ENCODE results near the gene PFDN5.
"Not testable (repeated sequence)": the region's sequence is repeated elsewhere in the genome, so short reads cannot be mapped to it uniquely, and the experiment has no call there.

The PFDN5 gene

DNA sequence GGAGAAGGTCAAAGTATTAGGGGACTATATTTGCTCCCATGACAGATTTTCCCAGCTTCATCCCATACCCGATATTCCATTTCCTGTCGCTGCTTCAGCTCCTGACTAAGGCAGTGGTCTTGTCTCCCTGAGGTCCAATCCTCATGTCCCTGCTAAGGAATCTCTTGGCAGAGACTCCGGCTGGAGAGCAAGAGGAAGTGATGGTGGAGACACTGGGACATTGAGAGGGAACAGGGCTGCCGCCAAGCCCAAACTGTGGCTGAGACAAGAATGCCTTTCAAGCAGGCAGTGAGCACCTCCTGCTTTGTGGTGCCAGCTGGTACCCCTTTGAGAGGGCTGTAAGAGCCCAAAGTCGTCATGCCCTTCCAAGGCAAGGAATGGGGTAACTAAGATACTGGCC, 35.3 kb downstream of the PFDN5 start:
- DNase-seq, result no peak

DNA sequence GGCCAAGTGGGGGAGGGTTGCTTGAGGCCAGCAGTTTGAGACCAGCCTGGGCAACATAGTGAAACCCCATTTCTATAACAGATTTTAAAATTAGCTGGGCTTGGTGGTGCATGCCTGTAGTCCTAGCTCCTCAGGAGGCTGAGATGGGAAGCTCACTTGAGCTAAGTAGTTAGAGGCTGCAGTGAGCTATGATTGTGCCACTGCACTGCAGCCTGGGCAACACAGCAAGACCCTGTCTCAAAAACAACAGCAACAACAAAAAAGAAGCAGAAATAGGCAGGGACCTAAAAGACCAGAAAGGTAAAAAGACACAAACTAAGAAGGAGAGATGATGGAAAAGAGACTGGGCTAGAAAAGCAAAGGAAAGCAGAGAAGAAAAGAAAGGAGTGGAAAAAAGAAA, 37.0 kb downstream of the PFDN5 start:
- DNase-seq, result not testable (repeated sequence)

DNA sequence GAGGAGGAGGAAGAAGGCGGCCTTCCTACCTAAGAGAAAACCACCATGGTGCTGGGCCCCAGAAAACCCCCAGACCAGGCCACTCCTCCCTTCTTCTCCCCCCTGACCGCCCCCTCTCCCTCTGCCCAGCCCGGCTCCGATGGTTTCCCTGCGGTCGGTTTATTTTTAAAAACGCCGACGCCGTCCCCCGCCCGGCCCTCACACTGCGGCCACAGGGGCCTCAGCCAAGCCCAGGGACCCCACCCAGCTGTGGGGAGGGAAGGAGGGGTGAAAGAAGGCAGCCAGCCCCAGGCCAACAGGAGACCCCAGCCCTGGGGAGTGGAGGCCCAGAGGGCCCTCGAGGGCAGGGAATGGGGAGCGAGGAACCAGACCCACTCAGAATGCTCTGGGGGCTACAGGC, 37.4 kb downstream of the PFDN5 start:
- DNase-seq, result no peak

DNA sequence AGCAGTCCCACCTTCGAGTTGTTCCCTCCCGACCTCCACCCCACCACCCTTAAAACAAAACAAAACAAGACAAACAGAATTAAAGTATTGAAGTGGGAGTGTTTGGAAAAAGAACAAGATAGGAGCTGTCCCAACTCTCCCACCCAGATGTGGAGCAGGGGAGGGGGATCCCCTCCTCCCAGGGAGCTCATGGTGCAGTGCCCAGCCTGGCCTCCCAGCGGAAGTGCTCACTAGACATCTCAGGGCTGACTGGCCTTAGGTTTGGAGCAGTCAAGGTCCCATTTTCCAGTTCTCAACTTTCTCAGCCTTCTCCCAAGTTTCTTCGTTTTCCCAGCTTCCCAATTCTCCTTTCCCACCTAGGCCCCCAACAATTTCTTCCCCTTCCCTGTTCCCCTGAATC, 37.9 kb downstream of the PFDN5 start:
- no peak for DNase-seq

DNA sequence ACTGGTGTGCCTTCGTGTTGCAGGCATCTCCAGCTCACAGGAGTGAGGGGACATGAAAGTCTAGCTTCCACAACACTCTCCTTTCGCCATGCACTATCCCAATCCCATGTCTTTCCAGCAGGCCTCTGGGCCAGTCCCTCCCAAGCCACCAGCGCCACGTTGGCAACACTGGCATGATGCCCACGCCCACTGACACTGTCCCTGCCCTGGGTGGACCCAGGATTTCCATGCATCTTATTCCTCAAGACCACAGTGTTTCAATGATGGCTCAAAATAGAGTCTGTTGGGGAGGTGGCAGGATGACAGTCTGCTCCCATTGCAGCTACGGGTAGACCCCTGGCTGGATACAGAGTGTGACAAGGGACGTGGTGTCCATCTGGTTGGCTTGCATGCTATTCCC, 38.5 kb downstream of the PFDN5 start:
- no peak for DNase-seq

DNA sequence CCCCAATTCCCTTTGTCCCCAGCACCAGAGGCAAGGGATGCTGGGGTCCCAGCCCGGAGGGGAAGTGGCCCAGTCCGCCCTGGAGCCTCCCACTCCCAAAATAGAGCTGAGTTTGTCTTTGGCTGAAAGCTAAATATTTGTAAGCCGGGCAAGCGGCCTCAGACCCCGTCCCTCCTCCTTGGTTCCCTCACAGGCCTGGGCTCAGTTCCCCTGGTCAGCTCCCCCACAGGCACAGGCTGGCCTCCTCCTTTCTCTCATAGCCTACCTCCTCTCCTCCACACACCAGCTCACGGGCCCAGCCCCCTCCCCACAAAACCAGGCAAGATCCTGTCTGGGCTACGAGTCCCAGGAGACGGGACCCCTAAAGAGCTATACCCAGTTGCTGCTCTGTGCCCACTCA, 39.5 kb downstream of the PFDN5 start:
- DNase-seq, result no peak

DNA sequence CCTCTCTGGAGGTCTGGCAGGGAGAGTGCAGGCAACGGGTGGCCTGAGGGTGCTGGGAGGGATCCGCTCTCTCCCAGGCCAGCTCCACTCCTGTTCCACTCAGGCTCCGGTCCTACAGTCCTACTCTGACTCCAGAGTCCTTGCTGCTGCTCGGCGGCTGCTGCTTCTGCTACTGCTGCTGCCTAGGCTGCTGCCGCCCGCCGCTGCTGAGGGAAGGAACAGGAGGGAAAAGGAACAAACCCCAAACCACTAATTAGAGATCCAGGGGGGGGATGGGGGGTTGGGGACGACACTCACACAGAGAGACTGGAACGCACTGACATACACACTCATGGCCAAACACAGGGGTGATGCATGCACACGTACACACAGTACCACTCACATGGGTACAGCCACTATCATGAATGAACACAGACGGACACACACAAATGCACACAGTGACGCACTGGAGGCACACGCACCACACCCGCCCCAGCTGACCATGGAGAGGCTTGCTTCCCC, 40.9 kb downstream of the PFDN5 start, which contains the start of gene SP7:
SP7 (minus strand) TSS at position 174 of the 501 bp plus-strand sequence. CDS start 708 bp downstream, outside the sequence.
- DNase-seq, result no peak

DNA sequence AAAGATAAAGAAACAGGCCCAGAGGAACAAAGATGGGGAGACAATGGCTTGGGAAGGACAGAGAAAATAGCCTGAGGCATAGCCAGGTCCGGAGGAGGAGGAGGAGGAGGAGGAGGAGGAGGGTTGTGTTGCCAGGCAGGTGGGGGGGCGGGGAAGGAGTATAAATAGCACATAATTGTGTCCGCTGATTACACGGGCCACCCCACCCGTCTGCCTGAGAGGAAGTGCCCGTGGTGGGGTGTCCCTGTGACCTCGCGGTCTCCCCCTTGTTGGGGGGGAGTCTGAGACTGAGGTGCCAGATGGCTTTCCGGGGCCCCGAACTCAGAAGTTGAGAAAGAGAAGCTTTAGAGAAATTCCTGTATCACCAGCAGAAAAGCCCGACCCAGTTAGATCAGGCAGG, 42.7 kb downstream of the PFDN5 start:
- DNase-seq, result no peak

DNA sequence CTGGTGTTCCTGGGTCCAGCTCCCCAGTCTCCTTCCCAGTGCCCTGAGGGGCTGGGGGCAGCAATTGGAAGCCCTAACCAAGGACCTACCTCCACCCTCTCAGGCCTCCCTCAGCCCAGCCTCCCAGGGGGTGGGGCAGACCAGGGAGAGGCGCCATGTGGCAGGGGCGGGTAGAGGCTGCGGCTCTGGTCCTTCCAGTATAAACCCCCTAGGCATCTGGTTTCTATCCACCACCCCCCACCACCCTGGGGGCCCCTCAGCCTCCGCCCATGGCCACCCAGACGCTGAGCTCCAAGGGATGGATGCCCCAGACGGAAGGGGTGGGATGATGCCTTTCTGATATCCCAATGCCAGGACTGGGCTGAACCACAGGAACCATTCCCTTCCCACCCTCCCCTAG, 43.6 kb downstream of the PFDN5 start:
- no peak for DNase-seq

DNA sequence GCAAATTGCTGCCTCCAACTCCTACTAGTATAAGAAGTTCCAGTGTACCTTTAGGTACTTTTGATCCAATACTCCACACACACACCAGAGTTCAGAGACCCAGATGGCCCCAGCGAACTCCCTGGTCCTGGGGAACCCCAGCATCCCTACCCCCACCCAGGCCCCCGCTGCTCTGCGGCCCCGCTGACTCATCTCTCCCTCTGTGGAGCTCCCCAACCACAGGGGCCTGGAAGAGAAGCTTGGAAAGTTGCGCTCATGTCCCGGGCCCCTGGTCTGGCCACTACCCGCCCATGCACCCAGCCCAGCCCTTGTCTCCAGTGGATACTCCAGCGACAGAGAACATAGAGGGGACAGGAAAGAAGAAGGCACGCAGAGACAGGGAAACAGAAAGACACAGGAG, 45.1 kb downstream of the PFDN5 start:
- no peak for DNase-seq

DNA sequence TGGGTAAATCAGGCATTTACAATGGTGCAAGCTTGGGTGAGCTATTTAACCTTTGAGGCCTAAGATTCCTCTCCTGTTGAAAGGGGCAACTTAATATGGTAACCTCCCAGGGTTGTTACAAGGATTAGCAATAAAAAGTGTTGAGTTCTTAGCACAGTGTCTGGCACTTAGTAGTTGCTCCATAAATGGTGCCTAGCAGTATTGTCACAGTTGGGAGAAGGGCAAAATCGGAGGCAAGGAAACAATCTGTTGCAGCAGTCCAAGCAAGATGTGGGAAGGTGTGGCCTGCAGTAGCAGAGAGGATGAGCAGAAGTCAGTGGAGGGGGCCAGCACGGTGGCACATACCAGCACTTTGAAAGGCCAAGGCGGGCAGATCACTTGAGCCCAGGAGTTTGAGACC, 48.1 kb downstream of the PFDN5 start:
- DNase-seq, result no peak

DNA sequence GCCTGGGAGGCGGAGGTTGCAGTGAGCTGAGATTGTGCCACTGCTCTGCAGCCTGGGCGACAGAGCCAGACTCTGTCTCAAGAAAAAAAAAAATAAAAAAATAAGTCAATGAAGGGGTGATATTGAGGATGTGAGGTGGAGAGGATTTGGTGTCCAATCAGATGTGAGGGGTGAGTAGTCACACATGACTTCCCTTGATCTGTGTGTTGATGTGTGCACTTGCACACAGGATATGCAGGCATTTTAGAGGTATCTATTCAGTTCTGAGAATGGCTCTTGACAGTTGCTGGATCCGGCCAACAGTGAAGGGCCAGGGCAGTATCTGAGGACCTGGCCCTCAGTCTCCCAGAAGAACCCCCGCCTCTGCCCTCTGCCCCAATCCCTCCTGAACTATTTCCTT, 48.6 kb downstream of the PFDN5 start:
- DNase-seq, result no peak

DNA sequence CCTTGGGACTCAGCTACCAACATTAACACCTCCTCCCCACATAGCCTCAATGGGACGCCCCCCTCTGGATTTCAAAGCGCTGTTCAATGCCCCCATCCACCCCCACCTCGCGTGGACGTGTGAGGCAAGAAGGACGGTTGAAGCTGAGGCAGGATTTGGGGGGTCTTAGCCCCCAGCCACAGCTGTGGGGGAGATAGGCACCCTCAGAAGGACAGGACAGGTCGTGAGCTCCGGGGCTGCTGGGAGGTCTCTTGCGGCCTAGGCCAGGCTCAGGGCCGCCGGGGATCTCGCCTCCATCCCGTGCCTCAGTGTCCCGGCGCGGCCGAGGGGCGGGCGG, 49.1 kb downstream of the PFDN5 start:
- DNase-seq, result no peak

DNA sequence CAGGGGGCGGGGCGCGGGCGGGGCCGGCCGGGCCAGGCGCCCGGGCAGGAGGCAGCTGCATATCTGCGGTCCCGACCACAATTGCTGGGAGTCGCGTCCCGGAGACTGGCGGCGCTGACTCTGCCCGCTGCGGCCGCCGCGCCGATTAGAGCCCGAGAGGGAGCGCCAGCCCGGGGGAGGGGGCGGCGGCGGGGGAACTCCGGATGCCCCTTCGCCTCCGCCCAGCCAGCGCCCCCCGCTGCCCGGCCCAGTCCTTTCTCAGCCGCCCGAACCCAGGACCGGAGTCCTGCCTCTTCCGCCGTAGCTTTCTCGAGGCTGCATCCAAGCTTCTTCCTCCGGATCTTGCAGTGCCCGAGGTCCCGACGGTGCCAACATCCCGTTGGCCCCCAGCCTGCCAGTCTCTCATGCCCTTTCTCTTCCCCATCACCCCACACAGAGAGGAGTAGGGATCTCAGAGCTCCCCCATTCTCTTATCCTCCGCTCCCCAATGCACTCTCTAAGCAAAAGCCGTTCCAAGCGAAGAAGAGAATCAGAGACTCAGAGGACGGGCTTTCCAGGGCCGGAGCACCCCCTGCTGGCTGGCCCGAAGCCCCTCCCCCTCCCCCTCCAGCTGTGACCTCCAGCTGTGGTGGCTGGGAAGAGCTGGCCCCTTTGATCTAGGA, 49.6 kb downstream of the PFDN5 start:
- peak; percentile 35 for DNase-seq

DNA sequence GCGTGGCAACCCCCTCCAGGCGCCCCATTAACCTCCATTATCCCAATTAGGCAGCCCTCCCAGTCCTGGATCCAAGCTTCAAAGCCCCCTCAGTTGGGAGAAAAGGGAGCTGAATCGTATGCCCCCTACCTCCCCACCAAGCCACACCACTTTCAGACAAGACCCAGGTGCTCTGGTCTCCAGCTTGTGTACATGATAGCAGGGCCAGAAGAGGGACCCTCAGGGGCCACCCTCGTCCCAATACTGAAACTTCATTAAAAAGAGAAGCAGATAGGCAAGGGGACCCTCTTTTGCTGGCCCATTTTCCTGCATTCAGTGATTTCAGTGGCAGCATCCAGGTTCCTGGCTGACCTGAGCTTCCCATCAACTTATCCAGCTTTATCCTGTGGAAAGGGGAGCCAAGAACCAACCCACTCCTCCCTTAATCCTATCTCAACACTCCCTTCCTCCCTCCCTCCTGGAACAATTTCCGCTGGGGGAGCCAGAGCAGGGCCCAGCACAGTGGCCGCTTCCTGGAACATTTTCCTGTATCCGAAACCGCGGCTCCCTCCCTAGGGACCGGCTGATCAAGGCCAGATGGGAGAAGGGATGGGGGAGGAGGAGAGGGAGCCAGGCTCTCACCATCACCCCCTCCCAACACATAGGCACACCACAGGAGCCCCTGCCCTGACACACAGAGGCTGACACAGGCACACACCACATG, 50.3 kb downstream of the PFDN5 start:
- no peak for DNase-seq

DNA sequence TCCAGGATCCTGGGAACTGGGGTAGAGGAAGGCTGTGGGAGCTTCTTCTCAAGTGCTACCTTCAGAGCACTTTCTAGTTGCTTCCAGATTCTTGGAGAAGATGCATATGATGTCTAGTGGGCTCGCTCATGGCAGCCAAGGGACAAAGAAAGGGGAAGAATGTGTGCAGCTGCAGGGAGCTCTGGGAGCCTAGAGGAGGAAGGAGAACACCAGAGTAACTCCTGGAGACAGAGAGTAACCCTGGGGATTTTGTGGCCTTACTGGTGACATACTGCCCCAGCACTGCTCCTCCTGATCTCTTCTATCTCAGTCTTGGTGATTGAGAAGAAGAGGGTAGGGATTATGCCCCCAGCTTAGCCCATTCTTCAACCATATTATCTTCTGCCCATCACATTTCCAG, 51.1 kb downstream of the PFDN5 start:
- no peak for DNase-seq

DNA sequence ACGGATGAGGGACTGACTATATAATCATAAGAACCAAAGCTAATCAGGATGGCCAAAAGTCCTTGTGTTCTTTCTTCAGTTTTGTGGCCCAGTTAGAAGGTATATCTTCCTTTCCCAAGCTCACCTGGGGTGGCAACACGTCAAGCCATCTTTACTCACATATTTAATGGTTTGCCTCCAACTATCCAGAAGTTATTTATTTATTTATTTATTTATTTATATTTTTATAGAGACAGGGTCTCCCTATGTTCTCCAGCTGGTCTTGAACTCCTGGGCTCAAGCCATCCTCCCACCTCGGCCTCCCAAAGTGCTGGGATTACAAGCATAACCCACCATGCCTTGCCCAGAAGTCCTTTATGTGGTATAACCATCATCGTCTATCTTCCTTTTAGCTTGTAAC, 52.6 kb downstream of the PFDN5 start:
- no peak for DNase-seq

Data from NCI-H1105 treated with DMSO at 0.1 percent for 48 hours (cell line).